Esophagus squamous epithelium (tissue), 4 donors: ENCODE data around the gene VPREB3.

Source experiments
- CTCF ChIP-seq, 6 experiments: fragments of 450-650 bp in 4 of 6; fragments of 200-600 bp in 2 of 6; sonication (generic) in 2 of 6; IDR thresholded peaks; one replicate each; pipeline ENCODE4 v1.5.1; 2016 to 2019; ENCODE audit warnings: antibody characterized with exemption in 6 of 6, mild to moderate bottlenecking in 4 of 6, moderate library complexity in 4 of 6
- POLR2A ChIP-seq, 4 donors: fragments of 450-650 bp; IDR thresholded peaks; one replicate each; pipeline ENCODE4 v1.6.1; 2017; ENCODE audit warnings: antibody characterized with exemption in 4 of 4, mild to moderate bottlenecking in 4 of 4, moderate library complexity in 3 of 4

- TF ChIP-seq CTCF (IDR thresholded peaks at IDR 0.05) (no peak), POLR2A (IDR thresholded peaks at IDR 0.05) (no peak)
These were observed 8.4 kb downstream of the VPREB3 start for GRCh38 chr22:23745791-23746190.
